ENCODE data around the gene CHRM2.
A peak's percentile ranks its signal among the peaks of the same experiment; 100 is the strongest.

CHRM2 gene

DNA sequence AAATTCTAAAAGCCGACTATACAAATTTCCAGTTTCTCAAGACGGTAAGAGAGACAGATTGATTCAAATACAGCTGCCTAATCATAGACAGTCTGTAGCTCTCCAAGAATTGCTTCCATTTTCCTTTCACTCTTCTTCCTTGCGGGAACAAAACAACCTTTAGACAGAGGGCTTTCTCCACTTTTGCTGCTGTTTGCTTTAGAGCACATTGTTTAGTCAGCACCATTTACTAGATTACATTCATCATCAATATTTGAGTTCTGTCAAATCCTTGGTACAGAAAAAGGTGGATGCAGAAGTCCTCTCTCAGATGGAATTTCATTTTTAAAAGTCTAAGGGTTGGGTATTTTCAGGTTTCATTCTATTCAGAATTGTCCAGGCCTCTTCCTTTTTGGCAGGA, 137.4 kb downstream of the CHRM2 start:
- H3K36me3 ChIP-seq (ENCODE audit: insufficient read depth, low read depth, low read length) = no peaks in the 10 kb centered on the region
- no peaks in the 10 kb centered on the region for H3K9me3 ChIP-seq (ENCODE audit: insufficient read depth, low read depth, low read length)
- H3K9ac ChIP-seq (ENCODE audit: low read depth, low read length) = no peak overlapping the region
- H3K4me3 ChIP-seq (ENCODE audit: low read length) = no peak overlapping the region
- no peak overlapping the region for H3K27ac ChIP-seq (ENCODE audit: low read length)
- peaks cover 7% of the 10 kb centered on the region; the same call in 1 of the 2 replicates for H3K4me1 ChIP-seq (ENCODE audit: insufficient read depth, low read length)
- H3K27me3 ChIP-seq (ENCODE audit: insufficient read depth, low read length) = no peaks in the 10 kb centered on the region

DNA sequence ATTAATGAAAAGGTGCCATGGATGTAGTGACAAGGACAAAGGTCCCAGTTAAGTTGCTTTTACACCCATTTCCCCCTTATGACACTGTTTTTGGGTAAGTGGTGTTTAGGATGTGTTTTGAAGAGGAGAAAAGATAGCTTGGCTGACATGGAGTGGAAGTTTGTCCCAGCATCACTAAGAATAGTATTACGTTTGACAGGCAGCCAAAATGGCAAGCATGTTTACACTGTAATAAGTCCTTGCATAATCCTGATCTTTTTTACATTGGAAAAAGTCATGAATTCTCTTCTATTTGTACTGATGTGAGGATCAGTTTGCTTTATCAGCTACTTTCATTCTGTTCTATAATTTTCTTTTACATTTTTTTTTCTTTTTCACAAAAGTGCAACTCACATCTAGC, 137.8 kb downstream of the CHRM2 start:
- Histone ChIP-seq H3K36me3 (ENCODE audit: insufficient read depth, low read depth, low read length) (no peaks in the 10 kb centered on the region), H3K4me3 (ENCODE audit: low read length) (no peak overlapping the region), H3K27me3 (ENCODE audit: insufficient read depth, low read length) (no peaks in the 10 kb centered on the region), H3K9ac (ENCODE audit: low read depth, low read length) (no peak overlapping the region), H3K27ac (ENCODE audit: low read length) (no peak overlapping the region), H3K9me3 (ENCODE audit: insufficient read depth, low read depth, low read length) (no peaks in the 10 kb centered on the region), H3K4me1 (ENCODE audit: insufficient read depth, low read length) (peaks cover 5% of the 10 kb centered on the region; the same call in 1 of the 2 replicates)

DNA sequence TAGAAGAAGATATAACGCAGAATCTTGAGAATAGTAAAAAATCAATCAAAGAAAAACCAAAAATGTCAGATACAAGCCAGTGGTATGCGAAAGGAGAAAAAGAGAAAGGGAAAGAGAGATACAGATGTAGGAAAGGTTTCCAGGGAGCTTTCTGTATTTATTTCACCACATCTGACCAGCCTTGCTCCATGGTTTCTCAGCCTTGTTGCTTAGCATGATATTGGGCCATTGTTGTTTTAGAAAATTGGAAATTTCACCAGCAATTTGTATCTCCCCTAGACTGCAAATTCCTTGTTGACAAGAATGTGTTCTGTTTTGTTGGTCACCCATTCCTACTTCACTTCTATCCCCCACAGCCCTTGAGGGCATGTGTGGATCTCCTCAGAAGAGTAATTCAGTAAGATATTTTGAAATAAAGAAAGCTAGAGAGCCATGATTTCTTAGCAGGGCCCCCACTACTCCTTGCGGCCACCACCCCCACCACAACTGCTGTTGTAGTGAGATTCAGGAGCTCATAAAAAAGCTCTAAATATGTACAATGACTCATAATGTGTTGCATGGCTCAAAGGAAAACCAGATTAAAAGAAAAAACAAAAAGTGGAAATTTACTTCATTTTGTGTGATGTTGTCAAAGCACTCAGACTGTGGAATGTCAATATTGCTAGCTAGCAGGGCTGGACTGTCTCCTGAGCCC, 138.7 kb downstream of the CHRM2 start:
- Histone ChIP-seq H3K27ac (ENCODE audit: low read length) (no peak overlapping the region), H3K9me3 (ENCODE audit: insufficient read depth, low read depth, low read length) (no peaks in the 10 kb centered on the region), H3K4me1 (ENCODE audit: insufficient read depth, low read length) (no peaks in the 10 kb centered on the region)

DNA sequence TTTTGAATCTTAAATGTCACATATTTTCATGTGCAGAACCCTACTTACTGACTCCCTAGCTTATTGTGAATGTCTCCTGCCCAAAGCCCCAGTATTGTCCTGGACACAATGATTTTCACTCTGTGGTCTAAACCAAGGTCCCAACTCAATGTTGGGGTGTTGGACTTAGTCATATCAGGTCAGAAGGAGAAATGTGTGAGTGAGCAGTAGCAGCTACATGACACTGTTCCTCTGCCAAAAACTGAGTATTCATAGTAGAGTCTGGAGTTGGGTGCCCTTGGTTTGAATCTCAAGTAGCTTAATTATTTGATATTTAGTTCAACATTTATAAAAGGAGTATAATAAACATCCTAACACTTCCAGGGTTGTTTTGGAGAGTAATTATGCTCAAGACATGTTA, 141.0 kb downstream of the CHRM2 start:
- H3K9ac ChIP-seq (ENCODE audit: low read depth, low read length) = no peak overlapping the region
- H3K27ac ChIP-seq (ENCODE audit: low read length) = no peak overlapping the region
- no peaks in the 10 kb centered on the region for H3K27me3 ChIP-seq (ENCODE audit: insufficient read depth, low read length)
- no peaks in the 10 kb centered on the region for H3K4me1 ChIP-seq (ENCODE audit: insufficient read depth, low read length)
- no peaks in the 10 kb centered on the region for H3K36me3 ChIP-seq (ENCODE audit: insufficient read depth, low read depth, low read length)
- H3K9me3 ChIP-seq (ENCODE audit: insufficient read depth, low read depth, low read length) = no peaks in the 10 kb centered on the region
- H3K4me3 ChIP-seq (ENCODE audit: low read length) = no peak overlapping the region

More for the DNA sequence above, 138.7 kb downstream of the CHRM2 start:
- Histone ChIP-seq H3K36me3 (ENCODE audit: insufficient read depth, low read depth, low read length) (no peaks in the 10 kb centered on the region), H3K4me3 (ENCODE audit: low read length) (no peak overlapping the region), H3K9ac (ENCODE audit: low read depth, low read length) (no peak overlapping the region), H3K27me3 (ENCODE audit: insufficient read depth, low read length) (no peaks in the 10 kb centered on the region)

DNA sequence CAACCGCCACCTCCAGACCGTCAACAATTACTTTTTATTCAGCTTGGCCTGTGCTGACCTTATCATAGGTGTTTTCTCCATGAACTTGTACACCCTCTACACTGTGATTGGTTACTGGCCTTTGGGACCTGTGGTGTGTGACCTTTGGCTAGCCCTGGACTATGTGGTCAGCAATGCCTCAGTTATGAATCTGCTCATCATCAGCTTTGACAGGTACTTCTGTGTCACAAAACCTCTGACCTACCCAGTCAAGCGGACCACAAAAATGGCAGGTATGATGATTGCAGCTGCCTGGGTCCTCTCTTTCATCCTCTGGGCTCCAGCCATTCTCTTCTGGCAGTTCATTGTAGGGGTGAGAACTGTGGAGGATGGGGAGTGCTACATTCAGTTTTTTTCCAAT, 146.6 kb downstream of the CHRM2 start:
- Histone ChIP-seq H3K27me3 (ENCODE audit: insufficient read depth, low read length) (no peaks in the 10 kb centered on the region), H3K4me3 (ENCODE audit: low read length) (no peak overlapping the region), H3K9ac (ENCODE audit: low read depth, low read length) (no peak overlapping the region), H3K36me3 (ENCODE audit: insufficient read depth, low read depth, low read length) (no peaks in the 10 kb centered on the region), H3K9me3 (ENCODE audit: insufficient read depth, low read depth, low read length) (no peaks in the 10 kb centered on the region), H3K27ac (ENCODE audit: low read length) (no peak overlapping the region), H3K4me1 (ENCODE audit: insufficient read depth, low read length) (peaks cover 22% of the 10 kb centered on the region; the same call in 1 of the 2 replicates)

DNA sequence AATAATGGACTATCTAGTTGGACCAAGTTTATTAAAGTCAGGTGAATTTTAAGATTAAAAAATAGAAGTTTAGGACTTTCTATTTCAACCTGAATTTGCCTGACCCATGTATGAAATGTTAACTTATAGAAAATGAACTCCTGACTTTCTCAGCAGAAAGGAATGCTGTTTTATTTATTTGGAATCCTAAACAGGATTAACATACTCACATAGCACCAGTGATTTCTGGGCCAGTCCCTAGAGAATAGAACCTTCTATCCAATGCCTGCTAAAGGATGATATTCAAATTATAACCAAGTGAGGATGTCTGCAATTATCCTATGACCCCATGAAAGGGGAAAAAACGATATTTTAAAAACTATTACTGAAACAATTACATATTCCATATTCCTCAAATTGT, 148.8 kb downstream of the CHRM2 start:
- H3K4me1 ChIP-seq (ENCODE audit: insufficient read depth, low read length) = peaks cover 22% of the 10 kb centered on the region; the same call in 1 of the 2 replicates
- no peaks in the 10 kb centered on the region for H3K36me3 ChIP-seq (ENCODE audit: insufficient read depth, low read depth, low read length)
- H3K27me3 ChIP-seq (ENCODE audit: insufficient read depth, low read length) = no peaks in the 10 kb centered on the region
- no peak overlapping the region for H3K27ac ChIP-seq (ENCODE audit: low read length)
- H3K9ac ChIP-seq (ENCODE audit: low read depth, low read length) = no peak overlapping the region
- H3K9me3 ChIP-seq (ENCODE audit: insufficient read depth, low read depth, low read length) = peaks cover 3% of the 10 kb centered on the region; the same call in 1 of the 2 replicates
- no peak overlapping the region for H3K4me3 ChIP-seq (ENCODE audit: low read length)

DNA sequence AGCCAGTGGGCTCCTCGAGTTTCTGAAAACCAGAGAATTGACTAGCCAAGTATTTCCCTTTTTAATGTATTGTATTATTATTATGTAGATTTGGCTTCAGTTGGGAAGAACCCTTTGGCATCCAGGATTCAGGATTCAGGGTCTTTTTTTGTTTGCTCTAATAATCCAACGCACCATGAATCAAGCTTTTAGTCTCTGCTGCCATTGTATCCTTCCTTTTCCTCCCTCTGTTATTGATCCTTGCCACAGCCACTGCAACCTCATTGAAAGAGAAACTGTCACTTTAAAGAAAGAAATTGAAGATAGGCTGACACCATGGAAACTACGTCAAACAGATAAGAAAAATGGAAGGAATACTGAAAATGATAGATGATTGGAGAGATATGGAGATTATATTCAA, 150.0 kb downstream of the CHRM2 start:
- Histone ChIP-seq H3K4me3 (ENCODE audit: low read length) (peak overlapping the region; percentile 23; the same call in 1 of the 2 replicates), H3K4me1 (ENCODE audit: insufficient read depth, low read length) (peaks cover 22% of the 10 kb centered on the region; the same call in 1 of the 2 replicates), H3K27me3 (ENCODE audit: insufficient read depth, low read length) (no peaks in the 10 kb centered on the region), H3K36me3 (ENCODE audit: insufficient read depth, low read depth, low read length) (no peaks in the 10 kb centered on the region), H3K27ac (ENCODE audit: low read length) (no peak overlapping the region), H3K9me3 (ENCODE audit: insufficient read depth, low read depth, low read length) (peaks cover 3% of the 10 kb centered on the region; the same call in 1 of the 2 replicates), H3K9ac (ENCODE audit: low read depth, low read length) (no peak overlapping the region; the same call in 1 of the 2 replicates)

DNA sequence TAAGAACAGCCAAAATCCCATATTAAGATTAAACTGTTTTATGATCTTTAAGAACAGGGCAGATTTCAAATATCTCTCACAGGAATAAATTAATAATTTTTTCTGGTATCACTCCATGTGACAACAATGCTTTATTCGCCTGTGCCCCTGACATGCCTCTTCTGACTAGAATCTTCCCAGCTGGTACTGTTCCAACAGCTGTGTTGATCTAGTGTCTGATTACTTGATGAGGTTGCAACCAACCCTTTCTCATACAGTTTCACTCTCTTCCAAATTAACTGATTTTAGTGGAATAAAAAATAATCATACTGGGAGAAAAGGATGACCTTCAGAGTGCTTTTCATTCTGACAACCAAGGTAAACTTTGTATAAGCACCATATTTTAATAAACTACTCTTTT, 151.9 kb downstream of the CHRM2 start:
- Histone ChIP-seq H3K36me3 (ENCODE audit: insufficient read depth, low read depth, low read length) (no peaks in the 10 kb centered on the region), H3K9ac (ENCODE audit: low read depth, low read length) (no peak overlapping the region), H3K27me3 (ENCODE audit: insufficient read depth, low read length) (no peaks in the 10 kb centered on the region), H3K9me3 (ENCODE audit: insufficient read depth, low read depth, low read length) (peaks cover 3% of the 10 kb centered on the region; the same call in 1 of the 2 replicates), H3K27ac (ENCODE audit: low read length) (no peak overlapping the region), H3K4me3 (ENCODE audit: low read length) (no peak overlapping the region), H3K4me1 (ENCODE audit: insufficient read depth, low read length) (peaks cover 22% of the 10 kb centered on the region; the same call in 1 of the 2 replicates)

DNA sequence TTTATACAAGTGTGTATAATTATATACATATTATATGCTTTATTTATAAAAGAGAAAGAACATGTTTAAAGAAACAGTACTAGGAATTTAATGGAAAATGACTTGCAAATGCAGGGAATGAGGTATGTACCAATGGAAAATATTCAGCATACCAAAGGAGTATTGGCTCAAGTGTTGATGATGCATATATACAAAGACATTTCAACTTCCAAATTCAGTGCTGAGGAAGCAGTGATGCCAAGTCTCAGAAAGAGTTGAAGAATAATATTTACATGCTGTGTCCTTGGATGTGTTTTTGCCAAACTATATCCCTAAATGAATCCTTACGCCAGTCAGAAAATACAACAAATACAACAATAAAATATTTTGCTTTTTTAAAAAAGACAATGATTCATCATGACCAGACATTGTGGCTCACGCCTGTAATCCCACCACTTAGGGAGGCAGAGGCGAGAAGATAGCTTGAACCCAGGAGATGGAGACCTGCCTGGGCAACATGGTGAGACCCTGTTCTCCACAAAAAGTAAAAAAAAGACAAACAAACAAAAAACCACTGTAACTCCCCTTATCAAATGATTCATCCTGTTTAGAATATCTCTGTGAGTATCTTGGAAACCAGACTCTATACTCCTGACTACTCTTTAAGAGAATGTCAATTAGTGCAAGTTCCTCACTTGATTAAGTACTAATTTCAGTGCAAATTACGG, 157.2 kb downstream of the CHRM2 start:
- Histone ChIP-seq H3K9me3 (ENCODE audit: insufficient read depth, low read depth, low read length) (peaks cover 3% of the 10 kb centered on the region; the same call in 1 of the 2 replicates), H3K4me1 (ENCODE audit: insufficient read depth, low read length) (no peaks in the 10 kb centered on the region), H3K36me3 (ENCODE audit: insufficient read depth, low read depth, low read length) (no peaks in the 10 kb centered on the region), H3K27ac (ENCODE audit: low read length) (no peak overlapping the region), H3K4me3 (ENCODE audit: low read length) (no peak overlapping the region), H3K9ac (ENCODE audit: low read depth, low read length) (no peak overlapping the region), H3K27me3 (ENCODE audit: insufficient read depth, low read length) (no peaks in the 10 kb centered on the region)

DNA sequence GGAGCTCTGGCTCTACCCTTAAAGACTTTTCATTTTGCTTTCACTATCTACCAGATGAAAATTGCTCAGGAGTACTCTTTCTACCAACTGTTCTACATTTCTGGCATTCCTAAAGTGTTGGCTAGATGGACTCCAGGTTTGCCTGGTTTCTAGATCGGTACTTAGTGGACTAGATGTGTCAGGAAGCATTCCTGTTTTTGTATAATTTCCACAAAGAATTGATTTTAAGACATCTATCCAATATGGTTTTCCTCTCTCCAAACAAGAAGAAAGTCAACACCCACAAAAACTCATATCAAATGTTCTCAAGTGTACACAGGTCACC, 157.7 kb downstream of the CHRM2 start:
- no peaks in the 10 kb centered on the region for H3K27me3 ChIP-seq (ENCODE audit: insufficient read depth, low read length)
- H3K36me3 ChIP-seq (ENCODE audit: insufficient read depth, low read depth, low read length) = no peaks in the 10 kb centered on the region
- H3K27ac ChIP-seq (ENCODE audit: low read length) = no peak overlapping the region
- H3K4me3 ChIP-seq (ENCODE audit: low read length) = no peak overlapping the region
- H3K9ac ChIP-seq (ENCODE audit: low read depth, low read length) = no peak overlapping the region
- no peaks in the 10 kb centered on the region for H3K4me1 ChIP-seq (ENCODE audit: insufficient read depth, low read length)
- peaks cover 3% of the 10 kb centered on the region; the same call in 1 of the 2 replicates for H3K9me3 ChIP-seq (ENCODE audit: insufficient read depth, low read depth, low read length)

DNA sequence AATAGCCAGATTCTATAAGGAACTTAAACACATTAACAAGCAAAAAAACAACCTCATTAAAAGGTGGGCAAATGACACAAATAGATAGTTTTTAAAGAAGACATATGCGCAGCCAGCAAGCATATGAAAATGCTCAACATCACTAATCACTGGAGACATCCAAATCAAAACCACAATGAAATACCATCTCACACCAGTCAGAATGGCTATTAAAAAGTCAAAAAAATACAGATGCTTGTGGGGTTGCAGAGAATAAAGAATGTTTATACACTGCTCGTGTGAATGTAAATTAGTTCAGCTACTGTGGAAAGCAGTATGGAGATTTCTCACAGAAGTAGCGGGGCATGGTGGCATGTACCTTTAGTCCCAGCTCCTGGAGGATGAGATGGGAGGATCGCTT, 164.0 kb downstream of the CHRM2 start:
- Histone ChIP-seq H3K9ac (ENCODE audit: low read depth, low read length) (no peak overlapping the region), H3K27me3 (ENCODE audit: insufficient read depth, low read length) (no peaks in the 10 kb centered on the region), H3K36me3 (ENCODE audit: insufficient read depth, low read depth, low read length) (no peaks in the 10 kb centered on the region), H3K4me3 (ENCODE audit: low read length) (no peak overlapping the region), H3K9me3 (ENCODE audit: insufficient read depth, low read depth, low read length) (no peaks in the 10 kb centered on the region), H3K4me1 (ENCODE audit: insufficient read depth, low read length) (no peaks in the 10 kb centered on the region), H3K27ac (ENCODE audit: low read length) (no peak overlapping the region)

DNA sequence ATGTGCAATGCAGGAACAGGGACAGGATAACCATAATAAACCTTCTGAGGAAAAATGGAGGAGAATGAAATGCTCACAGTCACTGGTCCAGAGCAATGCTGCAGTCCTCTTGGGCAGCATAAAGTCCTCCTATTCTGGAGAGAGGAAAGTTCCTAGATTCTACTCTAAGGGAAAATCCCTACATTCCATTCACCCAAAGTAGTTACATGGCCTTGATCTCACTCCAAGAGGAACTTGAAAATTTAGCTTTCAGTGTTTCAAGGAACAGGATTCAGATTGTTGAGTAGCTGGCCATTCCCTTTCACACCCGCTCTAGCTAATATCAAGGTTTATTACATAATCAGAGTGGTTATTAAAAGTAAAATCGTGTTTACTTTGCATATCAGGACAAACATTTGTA, 168.3 kb downstream of the CHRM2 start:
- H3K4me1 ChIP-seq (ENCODE audit: insufficient read depth, low read length) = peaks cover 3% of the 10 kb centered on the region; the same call in 1 of the 2 replicates
- no peaks in the 10 kb centered on the region for H3K36me3 ChIP-seq (ENCODE audit: insufficient read depth, low read depth, low read length)
- H3K27ac ChIP-seq (ENCODE audit: low read length) = no peak overlapping the region
- H3K9me3 ChIP-seq (ENCODE audit: insufficient read depth, low read depth, low read length) = no peaks in the 10 kb centered on the region
- no peak overlapping the region for H3K9ac ChIP-seq (ENCODE audit: low read depth, low read length)
- no peak overlapping the region for H3K4me3 ChIP-seq (ENCODE audit: low read length)
- no peaks in the 10 kb centered on the region for H3K27me3 ChIP-seq (ENCODE audit: insufficient read depth, low read length)

Measured in iPS-20b (cell line).